Right atrium auricular region (tissue), 2 donors: Measurements from ENCODE around the gene CLTB. TPM values are rescaled to one million over a fixed set of nuclear protein-coding genes. Genes with fewer than 3 reads are reported as not detected.

ENCODE experiments used
- DNase-seq: peaks from one replicate; pipeline ENCODE4 v3.0.0-alpha.2; 2019; ENCODE audit warnings: low spot score
- H3K27ac ChIP-seq, 2 donors: fragments of 200-600 bp; sonication (generic); 1 replicate in 1 of 2; 2 replicates in 1 of 2; pipeline ENCODE4 v1.5.1; 2016 to 2019
- H3K27me3 ChIP-seq, 2 donors: fragments of 200-600 bp; sonication (generic); one replicate each; pipeline versions ENCODE4 v1.5.1 to v1.6.0; 2017 to 2019
- H3K36me3 ChIP-seq: fragments of 200-600 bp; sonication (generic); one replicate; pipeline ENCODE4 v1.5.1; 2016
- H3K4me1 ChIP-seq, 2 donors: fragments of 200-600 bp; sonication (generic); one replicate each; pipeline versions ENCODE4 v1.5.1 to v1.6.0; 2017 to 2019
- H3K4me3 ChIP-seq, 2 donors: fragments of 200-600 bp; sonication (generic); 1 replicate in 1 of 2; 2 replicates in 1 of 2; pipeline ENCODE4 v1.5.1; 2017 to 2019; ENCODE audit warnings: mild to moderate bottlenecking in 1 of 2, moderate library complexity in 1 of 2
- H3K9me3 ChIP-seq, 2 donors: fragments of 200-600 bp; sonication (generic); one replicate each; pipeline ENCODE4 v1.5.1; 2019
- total RNA-seq, 2 donors: library from RNA; depleted of rRNA; stranded (reverse); fragments of >200 nt; gene quantifications; one replicate each; pipeline ENCODE4 v1.1.0, GENCODE V29; 2016
- TF ChIP-seq, protein P1 (sequence below), 2 donors: fragments of 200-600 bp; sonication (generic); IDR thresholded peaks; one replicate each; pipeline ENCODE4 v1.5.1; 2019; ENCODE audit warnings: antibody characterized with exemption in 2 of 2

Gene CLTB
- total RNA-seq, 2 donors from 2014 or later, result 241 to 341 TPM

DNA sequence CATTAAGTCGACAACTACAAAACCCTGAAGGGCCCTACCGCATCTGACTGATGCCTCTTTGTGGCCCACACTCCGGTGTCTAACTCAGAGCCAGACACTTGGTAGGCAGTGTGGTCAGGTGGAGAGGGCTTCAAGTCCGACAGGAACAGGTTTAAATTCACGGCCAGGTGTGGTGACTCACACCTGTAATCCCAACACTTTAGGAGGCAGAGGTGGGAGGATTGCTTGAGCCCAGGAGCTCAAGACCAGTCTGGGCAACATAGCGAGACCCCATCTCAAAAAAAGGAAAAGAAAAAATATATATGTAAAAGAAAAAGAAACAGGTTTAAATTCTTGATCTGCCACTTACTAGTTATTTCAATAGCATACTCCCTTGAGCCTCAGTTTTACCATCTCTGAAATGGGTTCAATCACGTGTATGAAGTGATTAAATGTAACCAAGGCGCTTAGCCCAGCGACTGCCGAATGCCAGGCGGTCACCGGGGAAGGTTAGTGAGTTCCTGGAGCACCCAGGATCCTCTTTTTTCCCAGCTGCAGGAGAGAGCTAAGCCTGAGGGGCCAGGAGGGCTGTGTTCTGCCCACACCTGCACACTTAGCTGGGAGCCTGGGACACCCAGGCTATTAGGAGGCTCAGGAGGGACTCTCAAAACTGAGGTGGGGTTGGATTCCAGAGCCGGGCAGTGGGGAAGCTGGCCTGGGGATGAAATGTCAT is 943 bp downstream of the CLTB start:
- H3K4me1 ChIP-seq, result peaks cover 0 to 52% of the 10 kb centered on the region in 2 donors
- DNase-seq, result no peak
- TF ChIP-seq, protein P1, sequence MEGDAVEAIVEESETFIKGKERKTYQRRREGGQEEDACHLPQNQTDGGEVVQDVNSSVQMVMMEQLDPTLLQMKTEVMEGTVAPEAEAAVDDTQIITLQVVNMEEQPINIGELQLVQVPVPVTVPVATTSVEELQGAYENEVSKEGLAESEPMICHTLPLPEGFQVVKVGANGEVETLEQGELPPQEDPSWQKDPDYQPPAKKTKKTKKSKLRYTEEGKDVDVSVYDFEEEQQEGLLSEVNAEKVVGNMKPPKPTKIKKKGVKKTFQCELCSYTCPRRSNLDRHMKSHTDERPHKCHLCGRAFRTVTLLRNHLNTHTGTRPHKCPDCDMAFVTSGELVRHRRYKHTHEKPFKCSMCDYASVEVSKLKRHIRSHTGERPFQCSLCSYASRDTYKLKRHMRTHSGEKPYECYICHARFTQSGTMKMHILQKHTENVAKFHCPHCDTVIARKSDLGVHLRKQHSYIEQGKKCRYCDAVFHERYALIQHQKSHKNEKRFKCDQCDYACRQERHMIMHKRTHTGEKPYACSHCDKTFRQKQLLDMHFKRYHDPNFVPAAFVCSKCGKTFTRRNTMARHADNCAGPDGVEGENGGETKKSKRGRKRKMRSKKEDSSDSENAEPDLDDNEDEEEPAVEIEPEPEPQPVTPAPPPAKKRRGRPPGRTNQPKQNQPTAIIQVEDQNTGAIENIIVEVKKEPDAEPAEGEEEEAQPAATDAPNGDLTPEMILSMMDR (IDR thresholded peaks at IDR 0.05), result no peak

DNA sequence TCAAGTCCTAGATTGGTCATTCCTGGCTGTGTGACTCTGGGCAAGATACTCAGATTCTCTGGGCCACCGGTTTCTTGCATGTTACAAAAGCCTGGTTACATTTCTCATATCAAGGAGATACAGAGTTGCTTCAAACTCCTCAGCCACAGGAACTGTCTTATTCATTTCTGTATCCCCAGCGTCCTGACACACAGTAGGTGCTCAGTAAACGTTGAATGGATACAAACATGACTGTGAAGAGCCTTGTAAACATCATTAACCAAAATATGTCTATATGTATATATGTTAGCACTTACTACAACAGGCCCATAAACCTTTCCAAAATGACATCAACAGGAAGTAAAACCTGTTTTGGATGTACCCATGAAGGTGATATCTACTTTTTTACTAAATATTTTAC is 1.6 kb downstream of the CLTB start:
- Histone ChIP-seq H3K4me3 (peak overlapping the region in 1 of 2 donors; percentile 97), H3K9me3 (no peaks in the 10 kb centered on the region), H3K36me3 (peaks cover 6% of the 10 kb centered on the region), H3K4me1 (peaks cover 0 to 52% of the 10 kb centered on the region in 2 donors), H3K27me3 (no peaks in the 10 kb centered on the region), H3K27ac (peak overlapping the region; percentile 98)
- TF ChIP-seq, protein P1 (IDR thresholded peaks at IDR 0.05), result no peak
- no peak for DNase-seq

More for the DNA sequence above, 943 bp downstream of the CLTB start:
- Histone ChIP-seq H3K27ac (peak overlapping the region; percentile 98), H3K9me3 (no peaks in the 10 kb centered on the region), H3K4me3 (peak overlapping the region; percentile 97 to 100), H3K36me3 (no peaks in the 10 kb centered on the region), H3K27me3 (no peaks in the 10 kb centered on the region)

DNA sequence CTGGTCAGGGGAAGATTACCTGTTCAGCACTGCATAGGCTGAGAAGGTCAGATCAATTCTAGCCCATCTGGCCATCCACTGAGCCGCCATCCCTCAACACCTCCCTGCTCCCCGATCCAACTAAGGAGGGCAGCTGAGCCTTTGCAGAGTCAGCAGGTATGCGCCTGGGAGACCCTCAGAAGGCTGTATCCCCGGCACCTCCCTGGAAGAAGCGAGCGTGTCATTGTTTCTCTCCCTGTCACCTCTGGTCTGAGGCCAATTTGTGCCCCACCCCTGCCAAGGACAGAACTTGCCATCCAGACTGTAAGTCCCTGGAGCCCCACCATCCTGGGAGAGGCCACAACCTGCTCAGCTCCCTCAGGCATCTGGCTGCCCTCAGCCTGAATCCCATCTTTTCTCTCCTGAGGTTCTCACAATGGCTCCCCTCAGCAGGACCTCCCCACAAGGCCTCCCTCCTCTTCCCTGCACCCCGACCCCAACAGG is 2.6 kb downstream of the CLTB start:
- H3K4me1 ChIP-seq, result peaks cover 0 to 52% of the 10 kb centered on the region in 2 donors
- H3K27me3 ChIP-seq, result no peaks in the 10 kb centered on the region
- peaks cover 15% of the 10 kb centered on the region for H3K36me3 ChIP-seq
- H3K27ac ChIP-seq, result peak overlapping the region; percentile 50 to 74
- H3K4me3 ChIP-seq, result no peak overlapping the region
- no peaks in the 10 kb centered on the region for H3K9me3 ChIP-seq
- no peak for DNase-seq
- TF ChIP-seq, protein P1 (IDR thresholded peaks at IDR 0.05), result no peak

DNA sequence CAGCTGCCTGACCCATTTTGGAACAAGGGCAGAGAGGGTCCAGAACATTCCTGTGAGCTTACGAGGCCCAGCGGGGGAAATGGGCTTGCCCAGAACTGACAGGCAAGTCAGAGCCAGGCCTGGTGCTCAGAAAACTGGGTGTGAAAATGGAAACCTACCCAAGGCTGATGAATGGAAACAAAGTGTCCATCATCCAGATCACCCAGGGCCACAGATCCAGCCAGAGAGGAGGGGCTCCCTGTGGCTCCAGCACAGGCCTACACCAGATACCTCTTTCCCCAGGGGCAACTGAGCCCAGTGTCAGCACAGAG is 3.1 kb downstream of the CLTB start:
- peak overlapping the region; percentile 50 to 74 for H3K27ac ChIP-seq
- H3K9me3 ChIP-seq, result no peaks in the 10 kb centered on the region
- no peaks in the 10 kb centered on the region for H3K27me3 ChIP-seq
- peak; percentile 80 for DNase-seq
- H3K4me3 ChIP-seq, result no peak overlapping the region
- peaks cover 0 to 57% of the 10 kb centered on the region in 2 donors for H3K4me1 ChIP-seq
- TF ChIP-seq, protein P1 (IDR thresholded peaks at IDR 0.05), result no peak
- H3K36me3 ChIP-seq, result peaks cover 15% of the 10 kb centered on the region

DNA sequence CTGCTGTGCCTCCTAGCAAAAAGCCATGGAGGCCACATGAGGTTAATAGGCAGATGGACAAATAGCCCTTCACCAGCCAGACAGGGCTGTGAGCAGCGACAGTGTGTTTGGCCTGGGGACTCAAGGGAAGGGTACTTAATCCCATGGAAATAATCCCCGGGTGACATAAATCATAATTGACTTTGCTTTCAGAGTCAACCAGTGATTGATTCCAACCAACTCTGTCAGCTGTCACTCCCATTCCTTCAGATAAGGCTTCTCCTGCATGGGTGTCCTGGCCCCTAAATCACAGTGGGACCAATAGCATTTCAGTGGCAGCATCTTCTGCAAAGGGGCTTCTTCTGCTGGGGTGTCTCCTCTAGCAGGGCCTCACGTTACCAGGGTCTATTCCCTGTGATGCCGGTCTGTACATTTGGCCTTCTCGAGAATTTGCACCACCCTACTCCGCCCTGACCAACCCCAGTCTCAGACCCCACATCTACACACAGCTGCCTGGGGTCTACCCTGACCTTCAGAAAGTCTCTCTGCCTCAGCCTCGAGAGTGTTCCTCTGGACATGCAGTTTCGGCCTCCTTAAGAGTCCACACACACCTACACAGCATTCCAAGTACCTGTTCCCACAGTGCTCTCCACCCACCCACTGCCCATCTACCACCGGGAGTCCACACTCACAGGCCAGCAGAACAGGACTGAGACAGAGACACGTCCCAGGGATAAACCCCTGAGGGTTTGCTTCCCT is 3.7 kb downstream of the CLTB start:
- peaks cover 0 to 62% of the 10 kb centered on the region in 2 donors for H3K4me1 ChIP-seq
- no peaks in the 10 kb centered on the region for H3K9me3 ChIP-seq
- H3K27ac ChIP-seq, result peak overlapping the region; percentile 50 to 74
- H3K36me3 ChIP-seq, result peaks cover 17% of the 10 kb centered on the region
- H3K4me3 ChIP-seq, result no peak overlapping the region
- TF ChIP-seq, protein P1 (IDR thresholded peaks at IDR 0.05), result no peak
- no peaks in the 10 kb centered on the region for H3K27me3 ChIP-seq
- DNase-seq, result no peak
